OCI-LY1 (cell line): Measurements from ENCODE around the gene SPAG9.

ENCODE experiments used
- H2AFZ ChIP-seq: fragments of 200-600 bp; sonication (generic), shearing (Covaris generic); 2 replicates; pipeline ENCODE4 v1.6.0; 2014; ENCODE audit warnings: antibody characterized with exemption, mild to moderate bottlenecking, low read length
- H3F3A ChIP-seq: fragments of 200-600 bp; sonication (generic), shearing (Covaris generic); 2 replicates; pipeline ENCODE4 v1.6.0; 2014; ENCODE audit warnings: mild to moderate bottlenecking, antibody characterized with exemption, low read length, moderate library complexity; ENCODE audit not compliant: insufficient read depth
- H3K27ac ChIP-seq: fragments of 200-600 bp; sonication (generic); 2 replicates; pipeline ENCODE4 v1.5.1; 2014; ENCODE audit warnings: low read length, mixed run types, mild to moderate bottlenecking, low read depth; ENCODE audit not compliant: poor library complexity, severe bottlenecking
- H3K27me3 ChIP-seq: fragments of 200-600 bp; sonication (generic); 2 replicates; pipeline ENCODE4 v1.6.0; 2014; ENCODE audit warnings: antibody characterized with exemption, mild to moderate bottlenecking, low read length, moderate library complexity; ENCODE audit not compliant: insufficient read depth
- H3K36me3 ChIP-seq: fragments of 200-600 bp; sonication (generic); 2 replicates; pipeline ENCODE4 v1.6.1; 2014; ENCODE audit warnings: mild to moderate bottlenecking, antibody characterized with exemption, low read length, moderate library complexity, mixed read lengths; ENCODE audit not compliant: insufficient read depth
- H3K4me1 ChIP-seq: fragments of 200-600 bp; sonication (generic); 2 replicates; pipeline ENCODE4 v1.5.1; 2014; ENCODE audit warnings: mild to moderate bottlenecking, low read length, moderate library complexity; ENCODE audit not compliant: insufficient read depth, severe bottlenecking
- H3K4me2 ChIP-seq: fragments of 200-600 bp; sonication (generic), shearing (Covaris generic); 2 replicates; pipeline ENCODE4 v1.6.1; 2014; ENCODE audit warnings: low read length
- H3K4me3 ChIP-seq: fragments of 200-600 bp; sonication (generic); 2 replicates; pipeline ENCODE4 v1.5.1; 2014; ENCODE audit warnings: low read length, low read depth, mild to moderate bottlenecking, mixed read lengths; ENCODE audit not compliant: poor library complexity, severe bottlenecking
- H3K79me2 ChIP-seq: fragments of 200-600 bp; shearing (Covaris generic); 2 replicates; pipeline ENCODE4 v1.6.1; 2016; ENCODE audit warnings: mixed run types, low read length, mixed read lengths; ENCODE audit not compliant: insufficient read depth
- H3K9ac ChIP-seq: fragments of 200-600 bp; sonication (generic), shearing (Covaris generic); 2 replicates; pipeline ENCODE4 v1.6.1; 2014; ENCODE audit warnings: mild to moderate bottlenecking, low read length, mixed read lengths
- H3K9me2 ChIP-seq: fragments of 200-600 bp; sonication (generic), shearing (Covaris generic); 2 replicates; pipeline ENCODE4 v1.6.1; 2014; ENCODE audit warnings: low read depth, mild to moderate bottlenecking, low read length, mixed read lengths
- H3K9me3 ChIP-seq: fragments of 200-600 bp; shearing (Covaris generic); 2 replicates; pipeline ENCODE4 v1.6.1; 2014; ENCODE audit warnings: low read length, mixed read lengths
- H4K20me1 ChIP-seq: fragments of 200-600 bp; sonication (generic), shearing (Covaris generic); 2 replicates; pipeline ENCODE4 v1.6.0; 2016; ENCODE audit warnings: mild to moderate bottlenecking, low read length; ENCODE audit not compliant: insufficient read depth
- EZH2 ChIP-seq: fragments of 200-600 bp; sonication (generic), shearing (Covaris generic); IDR thresholded peaks from 2 replicates; pipeline ENCODE4 v1.8.0; 2017; ENCODE audit warnings: borderline replicate concordance, mixed run types, mild to moderate bottlenecking, antibody characterized with exemption, low read length, moderate library complexity, mixed read lengths
- TF ChIP-seq, protein P1 (sequence below): fragments of 200-600 bp; sonication (generic), shearing (Covaris generic); IDR thresholded peaks from 2 replicates; pipeline ENCODE4 v1.5.1; 2017; ENCODE audit warnings: mild to moderate bottlenecking, antibody characterized with exemption, low read length, moderate library complexity, mixed read lengths

The SPAG9 gene

DNA sequence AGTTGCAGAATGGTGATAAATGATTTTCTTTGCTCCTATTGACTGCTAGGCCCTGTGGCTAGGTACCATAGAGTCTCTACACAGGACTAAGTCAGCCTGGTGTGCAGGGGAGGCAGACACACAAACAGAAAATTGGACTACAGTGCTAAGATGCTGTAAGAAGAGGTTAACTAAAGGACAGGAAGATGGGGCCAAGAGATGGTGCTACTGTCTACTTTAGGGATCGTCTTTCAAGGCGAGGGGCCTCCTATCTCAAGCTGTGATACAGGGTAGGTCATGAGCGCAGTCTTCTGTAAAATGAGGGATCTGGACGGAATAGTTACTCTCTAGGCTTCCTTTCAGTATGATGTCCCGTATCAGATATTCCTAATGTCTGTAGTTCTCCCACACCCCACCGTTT, 33.5 kb upstream of the SPAG9 start:
- Histone ChIP-seq H3K9me2 (no peaks in the 10 kb centered on the region), H3K27me3 (no peaks in the 10 kb centered on the region), H3K4me3 (peak overlapping the region; percentile 73), H2AFZ (no peak overlapping the region), H4K20me1 (no peaks in the 10 kb centered on the region), H3K36me3 (peaks cover 44% of the 10 kb centered on the region), H3K4me2 (peak overlapping the region; percentile 95), H3F3A (no peaks in the 10 kb centered on the region), H3K9me3 (no peaks in the 10 kb centered on the region), H3K27ac (peak overlapping the region; percentile 15), H3K4me1 (peaks cover 26% of the 10 kb centered on the region), H3K79me2 (peaks cover 37% of the 10 kb centered on the region), H3K9ac (peak overlapping the region; percentile 87)
- TF ChIP-seq, protein P1, sequence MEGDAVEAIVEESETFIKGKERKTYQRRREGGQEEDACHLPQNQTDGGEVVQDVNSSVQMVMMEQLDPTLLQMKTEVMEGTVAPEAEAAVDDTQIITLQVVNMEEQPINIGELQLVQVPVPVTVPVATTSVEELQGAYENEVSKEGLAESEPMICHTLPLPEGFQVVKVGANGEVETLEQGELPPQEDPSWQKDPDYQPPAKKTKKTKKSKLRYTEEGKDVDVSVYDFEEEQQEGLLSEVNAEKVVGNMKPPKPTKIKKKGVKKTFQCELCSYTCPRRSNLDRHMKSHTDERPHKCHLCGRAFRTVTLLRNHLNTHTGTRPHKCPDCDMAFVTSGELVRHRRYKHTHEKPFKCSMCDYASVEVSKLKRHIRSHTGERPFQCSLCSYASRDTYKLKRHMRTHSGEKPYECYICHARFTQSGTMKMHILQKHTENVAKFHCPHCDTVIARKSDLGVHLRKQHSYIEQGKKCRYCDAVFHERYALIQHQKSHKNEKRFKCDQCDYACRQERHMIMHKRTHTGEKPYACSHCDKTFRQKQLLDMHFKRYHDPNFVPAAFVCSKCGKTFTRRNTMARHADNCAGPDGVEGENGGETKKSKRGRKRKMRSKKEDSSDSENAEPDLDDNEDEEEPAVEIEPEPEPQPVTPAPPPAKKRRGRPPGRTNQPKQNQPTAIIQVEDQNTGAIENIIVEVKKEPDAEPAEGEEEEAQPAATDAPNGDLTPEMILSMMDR, result no peak
- TF ChIP-seq EZH2, result no peak

- Histone ChIP-seq H3K4me2 (peak within 1 kb of the TSS; percentile 95), H3K9me3 (no peaks in the 10 kb centered on the region), H3K36me3 (peaks cover 36% of the 10 kb centered on the region), H3K4me3 (peak within 1 kb of the TSS; percentile 73), H4K20me1 (no peaks in the 10 kb centered on the region), H3K27ac (peak within 1 kb of the TSS; percentile 37), H3F3A (no peaks in the 10 kb centered on the region), H3K4me1 (peaks cover 26% of the 10 kb centered on the region), H3K27me3 (no peaks in the 10 kb centered on the region), H3K9ac (peak within 1 kb of the TSS; percentile 87), H3K79me2 (peaks cover 37% of the 10 kb centered on the region), H2AFZ (no peak within 1 kb of the TSS), H3K9me2 (no peaks in the 10 kb centered on the region)
- TF ChIP-seq EZH2, result no peak
- TF ChIP-seq, protein P1, result peak; percentile 92
Measured at GRCh38 chr17:51153210-51154072, 32.8 kb upstream of the SPAG9 start, which contains the start of gene NME1. TSS of gene NME1 (plus strand) at chr17:51153559. CDS start at chr17:51155655, 2,096 bp downstream.

GRCh38 chr17:51152766-51153209, 32.1 kb upstream of the SPAG9 start:
- no peaks in the 10 kb centered on the region for H3K27me3 ChIP-seq
- no peaks in the 10 kb centered on the region for H3K9me2 ChIP-seq
- H3K9me3 ChIP-seq, result no peaks in the 10 kb centered on the region
- peak overlapping the region; percentile 56 for H3K4me2 ChIP-seq
- no peaks in the 10 kb centered on the region for H4K20me1 ChIP-seq
- H3K36me3 ChIP-seq, result peaks cover 30% of the 10 kb centered on the region
- H3K4me3 ChIP-seq, result peak overlapping the region; percentile 39
- TF ChIP-seq, protein P1, result no peak
- no peak for TF ChIP-seq EZH2
- peak overlapping the region; percentile 40; the same call in 1 of the 2 replicates for H3K9ac ChIP-seq
- peak overlapping the region; percentile 37 for H3K27ac ChIP-seq
- no peaks in the 10 kb centered on the region for H3F3A ChIP-seq
- H3K4me1 ChIP-seq, result peaks cover 26% of the 10 kb centered on the region
- no peak overlapping the region for H2AFZ ChIP-seq
- peaks cover 36% of the 10 kb centered on the region for H3K79me2 ChIP-seq
